ENCODE measurements around the gene MAPKBP1. TPM values are rescaled to one million over a fixed set of nuclear protein-coding genes. Genes with fewer than 3 reads are reported as not detected.

MAPKBP1 gene
- total and polyA plus RNA-seq, 9 of the 15 experiments (the other 6 are each of a cell fraction or from before 2014, with no cell fraction given), result 0.15 to 9.5 (median 4.5) TPM

- peak; percentile 55; the same call in 1 of the 2 replicates for TF ChIP-seq MAX (CRISPR knock-in tag; IDR thresholded peaks at IDR 0.05)
- no peak for TF ChIP-seq BRD4 (IDR thresholded peaks at IDR 0.05)
- TF ChIP-seq CBFA2T2 (conservative IDR thresholded peaks at IDR 0.05), result no peak
- TF ChIP-seq BRF2 (IDR thresholded peaks at IDR 0.05; ENCODE audit: borderline replicate concordance, insufficient read depth, insufficient read length), result no peak
- no peak for TF ChIP-seq NR0B1 (IDR thresholded peaks at IDR 0.05; ENCODE audit: partially characterized antibody)
- no peak for TF ChIP-seq GABPA (tag; conservative IDR thresholded peaks at IDR 0.05; ENCODE audit: low read depth)
- no peak for TF ChIP-seq NUFIP1 (IDR thresholded peaks at IDR 0.05; ENCODE audit: partially characterized antibody)
- TF ChIP-seq NR4A1 (CRISPR knock-in tag; IDR thresholded peaks at IDR 0.05), result no peak
- peak; percentile 7; the same call in 1 of the 2 replicates for TF ChIP-seq NR4A1 (tag; IDR thresholded peaks at IDR 0.05)
- TF ChIP-seq NR2F6 (CRISPR knock-in tag; IDR thresholded peaks at IDR 0.05), result no peak
- TF ChIP-seq SPI1 (IDR thresholded peaks at IDR 0.05; ENCODE audit: borderline replicate concordance, low read depth, low read length), result no peak
- TF ChIP-seq FIP1L1 (IDR thresholded peaks at IDR 0.05; ENCODE audit: low read depth, low read length, poor library complexity, severe bottlenecking), result no peak
- no peak for TF ChIP-seq ZBTB7A (IDR thresholded peaks at IDR 0.05; ENCODE audit: borderline replicate concordance, control insufficient read depth, low read depth, low read length)
- no peak for TF ChIP-seq FOXK2 (conservative IDR thresholded peaks at IDR 0.05 in 1 of 2, IDR thresholded peaks at IDR 0.05 in 1 of 2; ENCODE audit: low read depth in 2 of 2)
- peak; percentile 52 for TF ChIP-seq ZBTB40 (IDR thresholded peaks at IDR 0.05)
- no peak for TF ChIP-seq ZBTB40 (CRISPR knock-in tag; IDR thresholded peaks at IDR 0.05)
- TF ChIP-seq RBFOX2 (IDR thresholded peaks at IDR 0.05; ENCODE audit: low read depth, low read length), result no peak
These were observed 666 bp downstream of the MAPKBP1 start (continued) for GRCh38 chr15:41774882-41775417.

All from K562 (cell line).